Stimulated activated naive CD8-positive, alpha-beta T cell treated with anti-CD3 and anti-CD28 coated beads, Interleukin-15, Interleukin-2, amounts not matched to agents 100 ng/mL and 50 ng/mL, for 24 hours (primary cell): Measurements from ENCODE around the gene NME4.
"Not testable (repeated sequence)": the region's sequence is repeated elsewhere in the genome, so short reads cannot be mapped to it uniquely, and the experiment has no call there.

Experiments used
- H3K27ac Mint-ChIP-seq: one replicate; pipeline ENCODE4 v1.8.0; 2021; ENCODE audit warnings: mild to moderate bottlenecking, mixed read lengths
- H3K27me3 Mint-ChIP-seq: one replicate; pipeline ENCODE4 v1.8.0; 2021; ENCODE audit warnings: mixed read lengths
- H3K36me3 Mint-ChIP-seq: one replicate; pipeline ENCODE4 v1.8.0; 2021; ENCODE audit warnings: low read depth, mixed read lengths
- H3K4me1 Mint-ChIP-seq: one replicate; pipeline ENCODE4 v1.8.0; 2021; ENCODE audit warnings: low read depth, mixed read lengths
- H3K4me3 Mint-ChIP-seq: one replicate; pipeline ENCODE4 v1.8.0; 2021; ENCODE audit warnings: mild to moderate bottlenecking, mixed read lengths
- H3K9me3 Mint-ChIP-seq: one replicate; pipeline ENCODE4 v1.8.0; 2021; ENCODE audit warnings: mixed read lengths

NME4 gene

GRCh38 chr16:397135-397661 is at the start of gene NME4:
NME4 (plus strand) TSS chr16:397199; CDS start chr16:397223, 24 bp downstream.
- peak within 1 kb of the TSS; percentile 81 for H3K4me3 Mint-ChIP-seq
- H3K4me1 Mint-ChIP-seq, result peaks cover 33% of the 10 kb centered on the region
- H3K27me3 Mint-ChIP-seq, result no peaks in the 10 kb centered on the region
- H3K9me3 Mint-ChIP-seq, result no peaks in the 10 kb centered on the region
- H3K27ac Mint-ChIP-seq, result peak within 1 kb of the TSS; percentile 63
- H3K36me3 Mint-ChIP-seq, result no peaks in the 10 kb centered on the region

GRCh38 chr16:347203-347602 is 49.8 kb upstream of the NME4 start:
- H3K4me3 Mint-ChIP-seq, result no peak overlapping the region
- H3K9me3 Mint-ChIP-seq, result no peaks in the 10 kb centered on the region
- peaks cover 84% of the 10 kb centered on the region for H3K4me1 Mint-ChIP-seq
- peaks cover 48% of the 10 kb centered on the region for H3K36me3 Mint-ChIP-seq
- no peak overlapping the region for H3K27ac Mint-ChIP-seq
- H3K27me3 Mint-ChIP-seq, result no peaks in the 10 kb centered on the region

GRCh38 chr16:348495-348894 is 48.5 kb upstream of the NME4 start:
- H3K9me3 Mint-ChIP-seq, H3K27me3 Mint-ChIP-seq, H3K27ac Mint-ChIP-seq, H3K4me3 Mint-ChIP-seq: not testable (repeated sequence)
- peaks cover 40% of the 10 kb centered on the region for H3K36me3 Mint-ChIP-seq
- peaks cover 72% of the 10 kb centered on the region for H3K4me1 Mint-ChIP-seq

GRCh38 chr16:349211-349610 is 47.8 kb upstream of the NME4 start:
- H3K4me1 Mint-ChIP-seq, result peaks cover 73% of the 10 kb centered on the region
- H3K27ac Mint-ChIP-seq, result peak overlapping the region; percentile 82
- H3K4me3 Mint-ChIP-seq, result peak overlapping the region; percentile 49
- peaks cover 40% of the 10 kb centered on the region for H3K36me3 Mint-ChIP-seq
- no peaks in the 10 kb centered on the region for H3K9me3 Mint-ChIP-seq
- H3K27me3 Mint-ChIP-seq, result no peaks in the 10 kb centered on the region

- no peaks in the 10 kb centered on the region for H3K9me3 Mint-ChIP-seq
- H3K36me3 Mint-ChIP-seq, result peaks cover 32% of the 10 kb centered on the region
- peaks cover 73% of the 10 kb centered on the region for H3K4me1 Mint-ChIP-seq
- H3K27ac Mint-ChIP-seq, result no peak overlapping the region
- peak overlapping the region; percentile 33 for H3K4me3 Mint-ChIP-seq
- no peaks in the 10 kb centered on the region for H3K27me3 Mint-ChIP-seq
These were observed 46.8 kb upstream of the NME4 start for GRCh38 chr16:350203-350602.

GRCh38 chr16:351804-352520 is 45.0 kb upstream of the NME4 start:
- Mint-ChIP-seq H3K4me3 (peak overlapping the region; percentile 85), H3K4me1 (peaks cover 63% of the 10 kb centered on the region), H3K27me3 (no peaks in the 10 kb centered on the region), H3K27ac (peak overlapping the region; percentile 84), H3K9me3 (no peaks in the 10 kb centered on the region), H3K36me3 (peaks cover 19% of the 10 kb centered on the region)

GRCh38 chr16:352547-353403 is 44.2 kb upstream of the NME4 start, which contains the start of gene AXIN1:
AXIN1 (minus strand) TSS chr16:352723; CDS start chr16:347025, 5,698 bp downstream.
- Mint-ChIP-seq H3K4me1 (peaks cover 55% of the 10 kb centered on the region), H3K36me3 (peaks cover 15% of the 10 kb centered on the region), H3K4me3 (peak within 1 kb of the TSS; percentile 85), H3K27ac (peak within 1 kb of the TSS; percentile 84), H3K27me3 (no peaks in the 10 kb centered on the region), H3K9me3 (no peaks in the 10 kb centered on the region)

- Mint-ChIP-seq H3K4me1 (peaks cover 46% of the 10 kb centered on the region), H3K9me3 (no peaks in the 10 kb centered on the region), H3K27me3 (no peaks in the 10 kb centered on the region), H3K4me3 (peak overlapping the region; percentile 7), H3K27ac (no peak overlapping the region), H3K36me3 (peaks cover 15% of the 10 kb centered on the region)
These were observed 43.4 kb upstream of the NME4 start for GRCh38 chr16:353404-354290.

GRCh38 chr16:354291-354881 is 42.6 kb upstream of the NME4 start:
- H3K36me3 Mint-ChIP-seq, result peaks cover 13% of the 10 kb centered on the region
- H3K27ac Mint-ChIP-seq, result no peak overlapping the region
- peak overlapping the region; percentile 7 for H3K4me3 Mint-ChIP-seq
- H3K27me3 Mint-ChIP-seq, result no peaks in the 10 kb centered on the region
- H3K4me1 Mint-ChIP-seq, result peaks cover 40% of the 10 kb centered on the region
- no peaks in the 10 kb centered on the region for H3K9me3 Mint-ChIP-seq

GRCh38 chr16:354971-355461 is 42.0 kb upstream of the NME4 start:
- peaks cover 33% of the 10 kb centered on the region for H3K4me1 Mint-ChIP-seq
- H3K4me3 Mint-ChIP-seq, result no peak overlapping the region
- no peaks in the 10 kb centered on the region for H3K9me3 Mint-ChIP-seq
- peak overlapping the region; percentile 11 for H3K27ac Mint-ChIP-seq
- H3K27me3 Mint-ChIP-seq, result no peaks in the 10 kb centered on the region
- peaks cover 7% of the 10 kb centered on the region for H3K36me3 Mint-ChIP-seq

GRCh38 chr16:356741-357140 is 40.3 kb upstream of the NME4 start:
- peaks cover 21% of the 10 kb centered on the region for H3K4me1 Mint-ChIP-seq
- no peaks in the 10 kb centered on the region for H3K27me3 Mint-ChIP-seq
- no peaks in the 10 kb centered on the region for H3K36me3 Mint-ChIP-seq
- no peak overlapping the region for H3K4me3 Mint-ChIP-seq
- no peak overlapping the region for H3K27ac Mint-ChIP-seq
- no peaks in the 10 kb centered on the region for H3K9me3 Mint-ChIP-seq

- Mint-ChIP-seq H3K4me3 (no peak overlapping the region), H3K27me3 (no peaks in the 10 kb centered on the region), H3K36me3 (no peaks in the 10 kb centered on the region)
These were observed 37.8 kb upstream of the NME4 start for GRCh38 chr16:359067-359763.

GRCh38 chr16:359871-360697 is 36.9 kb upstream of the NME4 start:
- H3K27ac Mint-ChIP-seq, result no peak overlapping the region
- no peaks in the 10 kb centered on the region for H3K27me3 Mint-ChIP-seq
- H3K9me3 Mint-ChIP-seq, result no peaks in the 10 kb centered on the region
- peaks cover 11% of the 10 kb centered on the region for H3K4me1 Mint-ChIP-seq
- H3K36me3 Mint-ChIP-seq, result no peaks in the 10 kb centered on the region
- H3K4me3 Mint-ChIP-seq, result no peak overlapping the region

More at GRCh38 chr16:359067-359763, 37.8 kb upstream of the NME4 start:
- Mint-ChIP-seq H3K27ac (no peak overlapping the region), H3K4me1 (peaks cover 18% of the 10 kb centered on the region), H3K9me3 (no peaks in the 10 kb centered on the region)
